ENCODE measurements around the gene SLCO4C1.

Gene SLCO4C1

DNA sequence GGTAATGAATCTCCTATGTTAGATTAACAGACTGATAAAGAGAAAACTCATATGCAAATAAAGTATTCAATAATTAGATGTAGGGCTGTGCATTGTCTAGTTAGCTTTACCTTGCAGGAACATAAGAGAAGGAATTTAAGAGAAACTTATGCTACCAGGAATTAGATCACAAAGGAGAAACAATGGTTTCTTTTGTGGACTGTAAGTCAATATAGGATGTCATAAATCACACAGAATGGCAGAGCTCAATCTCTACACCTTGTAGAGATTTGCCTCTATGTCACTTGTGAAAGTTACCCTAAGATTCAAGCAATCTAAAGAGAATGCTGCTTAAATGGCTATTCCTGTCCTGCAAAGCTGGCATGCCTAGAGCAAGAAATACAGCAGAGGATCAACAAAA is 26.0 kb downstream of the SLCO4C1 start:
- DNase-seq, result no peak

DNA sequence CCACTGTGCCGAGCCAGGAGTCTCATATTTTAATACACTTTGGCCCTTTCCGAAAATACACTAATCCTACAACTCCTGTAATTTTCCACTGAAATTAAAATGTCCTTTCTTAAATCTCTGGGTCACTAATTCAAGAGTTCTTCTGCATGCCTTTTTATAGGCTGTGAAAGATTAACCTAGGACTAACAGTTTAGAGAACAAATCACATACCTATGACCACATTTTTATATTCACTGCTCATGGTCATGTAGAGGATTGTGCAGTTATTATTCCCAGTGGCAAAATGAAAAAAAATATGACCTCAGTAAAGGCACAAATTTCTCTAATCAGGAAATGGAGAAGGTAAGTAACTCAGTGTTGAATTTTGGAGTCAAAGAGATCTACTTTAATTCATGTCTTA is 33.4 kb downstream of the SLCO4C1 start:
- DNase-seq, result no peak

DNA sequence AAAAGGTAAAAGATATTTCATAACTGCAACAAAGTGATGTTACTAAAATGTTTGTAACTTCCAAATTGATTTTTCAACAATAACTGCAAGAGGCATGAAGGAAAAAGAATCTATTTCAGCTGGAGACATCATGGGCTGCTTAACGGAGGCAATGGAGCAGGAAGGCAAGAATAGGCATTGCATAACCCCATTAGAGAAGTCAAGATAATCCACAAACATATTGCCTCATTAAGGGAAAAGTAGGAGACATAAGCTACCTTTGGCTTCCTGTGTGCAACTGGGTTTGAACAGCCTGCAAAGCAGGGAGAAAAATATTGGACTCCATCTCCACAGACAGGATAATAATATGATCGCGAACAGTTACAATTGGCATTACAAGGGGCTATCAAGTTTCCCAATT is 46.7 kb downstream of the SLCO4C1 start:
- DNase-seq, result no peak

DNA sequence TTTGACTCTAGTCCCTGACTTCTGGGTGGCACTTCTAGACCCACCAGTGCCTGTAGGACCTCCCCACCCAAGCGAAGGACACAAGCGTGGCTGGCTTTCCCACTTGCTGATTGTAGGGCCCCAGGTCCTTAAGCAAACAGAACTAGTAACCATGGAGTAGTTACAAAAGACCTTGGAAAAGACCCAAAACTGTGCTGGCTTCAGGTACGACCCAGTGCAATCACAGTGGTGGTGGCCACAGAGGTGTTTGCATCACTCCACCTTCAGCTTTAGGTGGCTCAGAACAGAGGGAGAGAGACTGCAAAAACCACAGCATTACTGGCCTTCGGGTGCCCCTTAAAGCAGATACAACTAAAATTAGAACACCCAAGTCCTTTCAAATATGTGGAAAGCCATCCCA is 52.9 kb downstream of the SLCO4C1 start:
- no peak for DNase-seq

DNA sequence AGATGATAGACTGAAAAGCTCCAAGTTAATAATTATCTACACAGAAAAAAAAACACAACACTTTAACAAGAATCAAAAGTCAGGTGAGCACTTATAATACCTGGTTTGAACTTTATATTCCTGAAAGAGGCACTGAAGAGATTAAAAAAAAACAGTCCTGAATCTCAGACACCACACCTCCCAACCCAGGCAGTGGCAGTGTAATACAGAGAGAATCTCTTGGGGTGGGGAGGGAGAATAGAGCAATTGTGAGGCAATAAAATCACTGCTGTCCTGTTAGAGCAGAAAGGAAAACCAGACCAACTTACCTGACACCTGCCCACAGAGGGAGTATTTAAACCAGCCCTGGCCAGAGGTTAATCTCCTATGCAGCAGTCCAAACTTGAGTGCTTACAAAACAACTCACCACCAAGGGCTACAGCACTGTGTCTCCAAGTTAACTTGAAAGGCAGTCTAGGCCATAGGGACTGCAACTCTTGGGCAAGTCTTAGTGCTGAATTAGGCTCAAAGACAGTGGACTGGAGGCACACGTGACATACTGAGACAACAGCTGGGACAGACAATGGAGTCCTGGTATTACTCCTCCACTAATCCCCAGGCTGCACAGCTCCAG is 54.2 kb downstream of the SLCO4C1 start:
- no peak for DNase-seq

DNA sequence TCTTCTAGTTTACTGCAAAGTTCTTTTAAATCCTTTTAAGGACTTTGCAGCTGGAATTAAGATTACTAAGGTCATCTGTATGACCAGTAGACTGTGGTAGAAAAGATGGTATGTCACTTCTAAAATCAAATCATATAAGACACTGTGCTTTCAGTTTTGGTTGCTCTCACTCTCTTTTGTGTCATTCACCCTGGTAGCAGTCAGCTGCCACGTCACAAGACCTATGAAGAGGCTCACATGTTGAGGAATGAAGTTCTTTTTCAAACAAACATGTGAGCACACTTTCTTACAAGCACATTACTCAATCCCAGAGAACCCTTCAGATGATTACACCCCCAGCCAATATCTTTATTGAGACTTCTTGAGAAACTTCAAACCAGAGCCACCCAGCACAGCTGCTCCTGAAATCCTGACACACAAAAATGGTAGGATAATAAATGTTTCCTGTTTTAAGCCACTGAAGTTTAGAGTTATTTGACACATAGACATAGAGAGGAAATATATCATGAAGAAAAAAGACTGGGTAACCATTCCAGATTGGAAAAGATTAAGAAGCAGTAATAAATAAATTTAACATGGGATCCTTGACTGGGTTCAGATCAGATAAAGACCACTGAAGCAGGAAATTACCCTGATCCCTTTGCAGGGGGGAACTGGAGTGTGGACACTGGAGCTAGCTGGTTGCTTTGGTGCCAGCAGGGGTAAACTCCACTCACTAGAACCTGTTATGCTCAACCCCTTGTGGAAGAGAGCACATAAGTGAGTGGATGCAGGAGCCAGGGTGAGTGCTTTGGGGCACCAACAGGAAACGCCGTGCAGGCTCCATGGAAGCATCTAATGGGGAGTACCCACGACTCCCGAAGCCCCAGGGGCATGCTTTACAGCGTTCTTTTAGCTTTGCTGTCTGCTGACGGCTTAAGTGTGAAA is 64.1 kb downstream of the SLCO4C1 start:
- no peak for DNase-seq

DNA sequence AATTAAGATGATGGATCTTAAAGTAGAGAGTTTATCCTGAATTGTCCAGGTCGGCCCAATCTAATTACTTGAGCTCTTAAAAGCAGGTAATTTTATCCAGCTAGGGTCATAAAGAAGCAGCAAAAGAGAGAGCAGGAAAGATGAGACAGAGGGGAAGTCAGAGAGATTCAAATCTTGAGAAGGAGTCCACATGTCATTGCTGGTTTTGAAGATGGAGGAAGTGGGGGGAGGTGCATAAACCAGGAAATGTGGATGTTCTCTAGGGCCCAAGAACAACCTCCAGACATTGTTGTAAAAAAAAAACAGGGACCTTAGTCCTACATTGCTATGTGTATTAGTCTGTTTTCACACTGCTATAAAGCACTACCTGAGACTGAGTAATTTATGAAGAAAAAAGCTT is 66.4 kb downstream of the SLCO4C1 start:
- DNase-seq, result no peak

DNA sequence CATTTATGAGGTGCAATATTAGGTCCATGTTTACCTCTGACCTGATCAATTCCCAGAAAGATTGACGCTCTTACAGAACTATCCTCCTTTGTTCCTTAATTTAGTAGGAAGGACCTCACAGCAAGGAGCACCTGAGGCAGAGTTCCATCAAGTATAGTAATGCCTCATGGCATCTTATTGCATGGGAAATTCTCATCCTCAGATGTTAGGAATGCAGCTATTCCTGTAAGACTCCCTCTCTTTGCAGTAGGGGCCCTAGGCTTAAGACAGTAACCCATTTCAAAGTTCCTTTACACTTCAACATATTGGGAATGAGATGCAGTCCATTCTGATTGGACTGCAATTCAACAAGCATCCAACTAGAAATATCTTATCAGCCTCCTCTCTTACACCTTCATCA is 69.8 kb downstream of the SLCO4C1 start:
- DNase-seq, result no peak

DNA sequence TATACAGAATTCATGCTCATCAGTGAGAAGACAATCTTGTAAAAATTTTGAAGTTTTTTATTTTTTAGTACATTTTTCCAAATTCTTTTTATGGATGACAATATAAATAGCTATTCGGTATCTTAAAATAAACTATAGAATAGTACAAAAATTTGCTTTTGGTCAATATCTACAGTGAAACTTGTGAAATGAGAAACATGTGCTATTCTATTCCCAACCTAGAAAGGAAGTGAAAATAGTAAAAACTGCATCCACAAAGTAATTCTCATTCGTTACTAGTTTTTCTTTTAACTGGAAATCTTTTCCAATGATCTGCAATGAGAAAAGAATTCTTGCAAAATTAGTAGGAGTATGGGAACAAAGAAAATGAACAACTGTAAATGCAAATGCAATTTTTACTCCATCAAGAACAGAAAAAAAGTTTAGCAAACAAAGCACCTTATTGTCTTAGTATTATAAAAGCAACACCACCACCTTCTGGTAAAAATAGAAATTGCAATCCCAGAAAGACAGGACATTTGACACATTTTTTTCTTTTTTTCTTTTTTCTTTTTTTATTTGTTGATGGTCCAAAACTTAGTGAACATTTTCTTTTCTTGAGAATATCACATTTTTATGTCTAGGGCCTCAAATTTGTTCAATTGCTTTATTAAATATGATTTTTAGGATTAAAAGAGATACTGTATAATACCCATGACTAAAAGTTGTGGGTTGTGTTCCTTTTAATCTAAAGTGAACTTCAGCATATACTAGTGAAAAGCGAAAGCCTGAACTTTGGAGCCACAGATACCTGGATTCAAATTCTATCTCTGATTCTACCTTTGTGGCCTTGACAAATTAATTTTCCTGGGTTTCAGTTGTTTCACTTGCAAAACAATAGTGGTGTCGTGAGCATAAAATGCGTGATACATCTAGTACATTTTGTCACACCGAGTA is 72.3 kb downstream of the SLCO4C1 start:
- DNase-seq, result no peak

DNA sequence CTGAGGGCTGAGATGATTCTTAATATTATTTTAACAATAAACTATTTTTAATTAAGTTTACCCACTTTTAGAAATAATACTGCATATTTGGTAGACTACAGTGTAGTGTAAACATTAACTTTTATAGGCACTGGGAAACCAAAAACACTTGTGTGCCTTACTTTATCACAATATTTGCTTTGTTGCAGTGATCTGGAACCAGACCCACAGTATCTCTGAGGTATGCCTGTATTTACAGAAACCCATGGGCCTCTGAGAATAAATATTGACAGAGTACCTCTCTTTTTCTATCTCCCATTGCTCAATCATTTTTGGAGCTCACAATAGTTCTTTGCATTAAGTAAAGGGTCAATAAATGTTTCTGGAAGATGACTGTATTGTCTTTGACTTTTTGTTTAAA is 73.3 kb downstream of the SLCO4C1 start:
- DNase-seq, result no peak

DNA sequence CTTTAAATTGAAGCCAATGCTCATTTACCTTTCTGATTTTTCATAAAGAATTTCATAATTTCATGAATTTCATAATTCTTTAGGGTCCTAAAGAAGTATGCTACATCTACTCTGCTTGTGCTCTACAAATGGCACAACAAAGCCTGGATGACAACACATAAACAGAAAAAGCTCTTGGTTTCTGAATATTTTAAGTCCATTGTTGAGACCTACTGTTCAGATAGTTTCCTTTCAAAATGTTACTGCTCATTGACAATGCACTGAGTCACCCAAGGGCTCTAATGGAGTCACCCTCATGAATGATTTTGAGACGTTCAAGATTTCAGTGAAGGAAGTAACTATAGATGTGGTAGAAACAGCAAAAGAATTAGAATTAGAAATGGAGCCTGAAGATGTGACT is 74.1 kb downstream of the SLCO4C1 start:
- DNase-seq, result no peak

DNA sequence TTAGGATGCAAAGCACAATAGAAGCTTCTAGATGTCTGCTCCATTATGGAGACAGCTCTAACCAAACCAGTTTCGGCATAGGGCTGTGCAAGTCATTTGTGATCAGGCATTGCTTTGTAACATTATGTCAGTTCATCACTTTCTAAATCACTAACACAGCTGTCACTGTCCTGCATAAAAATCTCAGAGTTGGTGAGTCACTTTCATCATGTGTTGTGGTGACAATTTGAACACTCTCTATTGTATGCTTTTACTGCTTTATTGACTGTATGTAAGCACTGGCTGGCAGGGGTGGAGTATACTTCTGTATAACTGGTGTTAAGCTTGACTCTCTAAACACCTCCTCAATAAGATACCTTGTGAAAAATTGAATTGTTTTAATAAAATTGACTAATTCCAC is 77.9 kb downstream of the SLCO4C1 start:
- DNase-seq, result no peak

DNA sequence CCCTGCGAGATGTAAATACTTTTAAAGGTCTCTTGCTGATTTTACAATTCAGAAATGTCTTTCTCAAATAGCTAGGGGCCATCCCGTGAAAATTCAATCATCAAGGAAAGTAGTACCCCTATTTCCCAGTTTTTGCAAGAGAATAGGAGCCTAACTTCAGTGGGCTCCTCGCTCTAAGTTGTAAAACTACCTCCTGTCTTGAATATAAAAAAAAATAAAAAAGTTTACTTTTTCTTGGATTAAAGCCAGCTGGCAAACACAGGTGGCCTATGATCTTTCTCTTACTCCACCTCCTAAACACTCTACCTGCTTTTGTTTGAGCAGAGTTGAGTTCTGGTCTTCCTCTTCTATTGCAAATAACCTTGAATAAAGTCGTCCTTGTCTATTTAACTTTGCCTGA is 79.4 kb downstream of the SLCO4C1 start:
- DNase-seq, result no peak

DNA sequence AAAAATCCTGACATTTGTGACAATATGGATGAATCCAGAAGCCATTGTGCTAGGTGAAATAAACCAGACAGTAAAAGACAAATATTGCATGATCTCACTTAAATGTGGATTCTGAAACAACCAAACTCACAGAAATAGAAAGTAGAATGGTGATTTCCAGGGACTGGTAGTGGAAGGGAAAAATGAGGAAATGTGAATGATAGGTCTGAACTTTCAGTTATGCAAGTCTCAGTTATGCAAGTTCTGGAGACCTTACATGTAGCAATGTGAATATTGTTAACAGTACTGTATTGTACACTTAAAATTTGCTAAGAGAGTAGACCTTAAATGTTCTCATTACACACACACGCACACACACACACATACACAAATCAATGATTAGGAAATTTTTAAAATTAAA is 84.9 kb downstream of the SLCO4C1 start:
- no peak for DNase-seq

DNA sequence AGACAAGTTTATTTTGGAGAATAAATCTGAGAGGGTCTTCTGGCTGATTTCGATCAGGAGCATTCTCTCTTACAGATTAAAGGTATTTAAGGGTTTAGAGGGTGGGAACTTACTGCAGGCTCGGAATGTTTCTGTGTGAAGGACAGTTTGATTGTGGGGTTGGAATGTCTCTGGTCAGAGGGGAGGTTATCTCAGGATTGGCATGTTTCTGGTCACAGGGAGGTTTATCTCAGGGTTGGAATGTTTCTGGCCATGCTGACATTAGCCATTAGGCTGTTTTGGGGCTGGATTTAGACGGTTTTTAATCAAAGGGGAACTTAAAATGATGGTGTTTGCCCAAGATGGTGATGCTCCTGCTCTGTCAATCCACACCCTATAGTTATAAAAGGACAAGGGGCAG is 95.2 kb downstream of the SLCO4C1 start:
- DNase-seq, result no peak

DNA sequence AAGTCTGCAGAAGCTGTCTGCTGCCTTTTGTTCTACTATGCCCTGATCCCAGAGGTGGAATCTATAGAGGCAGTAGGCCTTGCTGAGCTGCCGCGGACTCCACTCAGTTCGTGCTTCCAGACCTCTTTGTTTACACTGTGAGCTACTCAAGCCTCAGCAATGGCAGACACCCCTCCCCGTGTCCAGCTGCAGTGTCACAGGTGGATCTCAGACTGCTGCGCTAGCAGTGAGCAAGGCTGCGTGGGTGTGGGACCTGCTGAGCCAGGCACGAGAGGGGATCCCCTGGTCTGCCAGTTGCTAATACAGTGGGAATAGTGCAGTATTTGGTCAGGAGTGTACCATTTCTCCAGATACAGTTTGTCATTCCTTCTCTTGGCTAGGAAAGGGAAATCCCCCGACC is 99.6 kb downstream of the SLCO4C1 start:
- no peak for DNase-seq

All from activated effector memory CD4-positive, alpha-beta T cell treated with Interleukin-2 at 50 U/mL for 16 hours (primary cell).